Right hindlimb (tissue), 1 donor: ENCODE measurements around the gene IL17A.
A peak's percentile ranks its signal among the peaks of the same experiment; 100 is the strongest.

Source experiments
- DNase-seq: peaks from one replicate; pipeline ENCODE4 v3.0.0-alpha.2; 2018

Gene IL17A

DNA sequence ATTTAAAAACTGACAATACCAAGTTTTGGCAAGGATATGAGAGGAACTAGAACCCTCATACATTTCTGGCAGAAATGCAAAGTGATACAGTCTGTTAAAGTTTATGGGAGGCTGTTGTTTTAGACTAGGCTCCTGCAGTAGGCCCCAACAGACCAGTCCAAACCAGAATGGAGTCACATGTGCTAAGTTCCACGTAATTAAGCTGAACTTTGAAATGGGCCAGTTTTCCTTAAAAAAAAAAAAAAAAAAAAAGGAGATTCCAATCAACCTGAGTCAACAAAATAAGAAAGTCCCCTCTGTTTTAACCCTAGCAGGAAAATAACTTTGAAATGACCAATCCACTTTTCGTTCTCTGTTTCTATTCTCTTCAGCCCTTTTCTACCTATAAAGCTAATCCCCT is 31.6 kb downstream of the IL17A start:
- DNase-seq: no peak

DNA sequence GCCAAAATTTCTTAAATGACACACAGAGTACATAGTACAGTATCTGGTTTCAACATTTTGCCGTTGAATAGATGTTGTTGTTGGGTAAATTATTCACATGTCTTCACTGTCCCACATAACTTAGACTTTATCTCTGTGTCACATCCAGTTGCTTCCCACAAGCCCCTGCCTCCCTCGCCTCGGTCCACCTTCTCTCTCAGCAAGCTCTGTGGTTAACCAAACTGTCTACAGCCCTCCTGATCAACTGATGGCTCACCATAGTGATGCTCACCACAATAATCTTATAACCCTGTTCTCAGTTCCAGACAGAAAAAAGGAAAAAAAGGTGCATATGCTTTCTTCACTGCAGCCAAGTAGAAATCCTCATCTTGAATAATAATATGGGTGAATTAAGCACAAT is 35.1 kb downstream of the IL17A start:
- DNase-seq: no peak

DNA sequence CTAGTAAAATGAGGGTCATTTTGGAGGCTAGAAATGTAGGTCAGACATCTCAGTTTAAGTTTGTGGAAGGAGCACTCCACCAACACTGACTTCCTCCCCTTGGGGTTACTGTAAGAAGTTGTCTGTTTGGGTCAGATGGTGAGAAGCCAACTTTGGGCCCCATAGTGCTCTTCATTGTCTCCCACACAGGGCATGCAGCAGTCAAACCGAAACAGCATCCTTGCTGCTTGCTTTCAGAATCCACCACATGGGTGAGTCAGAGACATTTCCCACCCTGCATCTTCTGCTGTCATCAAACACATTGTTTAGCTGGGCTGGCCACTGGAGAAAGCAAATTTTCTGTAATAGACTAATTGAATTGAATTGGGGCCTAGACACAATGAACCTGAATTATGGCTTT is 41.3 kb downstream of the IL17A start:
- DNase-seq: no peak

DNA sequence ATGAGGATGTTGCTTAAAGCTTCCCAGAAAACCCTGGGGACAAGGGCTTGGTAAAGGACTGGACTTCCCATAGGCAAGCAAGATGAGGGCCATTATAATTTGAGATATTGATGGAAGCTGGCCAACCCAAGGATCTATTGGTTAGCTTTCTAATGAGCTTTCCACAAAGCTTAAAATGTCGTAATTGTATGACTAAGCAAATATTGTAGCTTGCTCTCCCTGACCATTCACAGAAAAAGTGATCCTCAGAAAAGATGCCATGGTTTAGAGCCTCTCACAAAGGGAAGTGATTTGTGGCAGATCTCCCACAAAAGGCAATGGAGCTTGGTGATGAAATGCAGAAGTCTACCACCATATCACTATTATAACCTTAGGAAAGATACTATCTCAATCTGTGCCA is 44.5 kb downstream of the IL17A start:
- no peak for DNase-seq

DNA sequence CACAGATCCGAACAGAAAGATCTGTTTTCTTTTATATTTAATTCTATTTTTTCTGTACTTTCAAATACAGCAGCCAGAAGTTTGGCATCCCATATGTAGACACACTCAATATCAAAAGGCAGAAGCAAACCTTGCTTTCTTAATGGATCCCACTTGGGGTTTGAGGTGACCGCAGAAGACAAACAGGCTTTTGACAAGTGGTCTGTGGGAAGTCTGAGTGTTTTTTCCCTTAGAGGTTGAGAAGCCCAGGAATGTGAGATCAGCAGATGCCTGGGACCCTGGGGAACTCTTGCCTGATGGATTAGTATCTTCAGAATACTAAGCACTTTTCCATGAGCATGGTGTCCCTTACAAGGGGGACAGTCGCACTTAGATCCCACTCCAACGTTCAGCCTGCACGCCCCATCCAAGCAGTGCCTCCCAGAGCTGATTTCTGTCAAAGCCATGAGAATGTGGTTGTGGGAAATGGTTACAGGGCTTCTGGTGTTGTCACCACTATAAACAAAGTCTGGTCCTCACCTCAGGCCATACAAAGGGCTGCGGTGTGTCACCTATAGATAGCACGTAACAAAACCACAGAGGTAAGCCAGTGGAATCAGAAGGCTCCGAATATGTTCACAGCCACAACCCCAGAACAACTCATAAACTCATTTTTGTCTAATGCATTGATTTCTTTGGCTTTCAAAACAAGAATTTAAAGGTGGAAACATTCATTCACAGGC is 45.4 kb downstream of the IL17A start:
- DNase-seq: no peak

DNA sequence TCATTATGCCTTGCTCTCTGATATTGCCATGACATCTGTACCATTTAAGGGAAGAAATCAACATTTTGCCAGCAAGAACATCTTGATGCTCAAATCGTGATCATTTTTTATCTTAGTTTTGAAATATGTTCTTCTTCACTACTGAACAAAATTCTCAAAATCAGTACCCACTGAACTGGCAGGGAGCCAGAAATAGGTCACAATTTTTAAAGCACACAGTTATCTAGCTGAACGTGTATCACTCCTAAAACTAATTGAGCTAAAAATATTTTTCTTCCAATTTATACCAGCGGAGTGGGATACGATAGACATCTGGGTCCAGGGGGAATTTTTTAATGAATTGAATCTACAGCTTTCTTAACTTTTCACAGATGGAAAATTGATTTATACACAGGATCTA is 46.8 kb downstream of the IL17A start:
- no peak for DNase-seq

DNA sequence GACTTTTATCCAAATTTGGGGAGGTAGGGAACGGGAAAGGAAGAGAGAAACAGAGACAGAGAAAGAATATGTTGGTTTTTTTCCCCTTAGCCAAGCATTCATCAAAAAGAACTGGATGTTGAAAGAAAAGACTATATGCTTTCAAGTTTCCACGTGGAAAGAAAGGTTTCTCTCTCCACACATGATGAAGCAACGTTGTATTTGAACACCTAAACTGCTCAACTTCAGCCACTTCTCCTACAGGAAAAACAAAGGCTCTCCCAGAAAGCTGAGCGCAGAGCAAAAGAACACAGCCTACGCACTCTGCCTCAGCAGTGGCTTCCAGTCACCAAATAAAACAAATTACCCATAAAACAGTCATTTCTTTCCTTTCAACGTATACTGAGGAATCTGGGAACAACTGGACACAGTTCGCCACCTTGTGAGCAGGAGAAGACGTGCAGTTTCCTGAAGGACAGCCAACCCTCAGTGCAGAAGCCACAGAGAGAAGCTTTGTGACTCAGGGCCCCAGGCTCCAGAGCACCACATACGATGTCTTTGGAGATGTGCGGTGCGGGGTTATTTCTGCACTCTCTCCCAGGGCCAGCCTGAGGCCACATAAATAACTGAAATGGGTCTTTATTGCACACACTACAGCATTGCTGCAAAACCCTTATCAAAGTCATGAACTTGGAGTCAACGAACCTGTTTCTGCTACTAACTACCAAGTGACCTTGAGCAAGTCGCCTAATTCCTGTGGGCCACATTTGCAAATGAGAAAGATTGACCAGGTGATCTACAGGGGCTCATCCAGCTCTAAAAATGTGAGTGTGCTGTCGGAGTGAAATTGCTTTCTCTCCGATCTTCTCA is 48.0 kb downstream of the IL17A start:
- peak; percentile 54 for DNase-seq
